ENCODE results near the gene DPH2. TPM values are rescaled to one million over a fixed set of nuclear protein-coding genes. Genes with fewer than 3 reads are reported as not detected.

The DPH2 gene
- total and polyA plus RNA-seq, 2 of the 8 experiments (the other 6 are each of a cell fraction or from before 2014, with no cell fraction given), result 64.9 to 92.1 TPM

DNA sequence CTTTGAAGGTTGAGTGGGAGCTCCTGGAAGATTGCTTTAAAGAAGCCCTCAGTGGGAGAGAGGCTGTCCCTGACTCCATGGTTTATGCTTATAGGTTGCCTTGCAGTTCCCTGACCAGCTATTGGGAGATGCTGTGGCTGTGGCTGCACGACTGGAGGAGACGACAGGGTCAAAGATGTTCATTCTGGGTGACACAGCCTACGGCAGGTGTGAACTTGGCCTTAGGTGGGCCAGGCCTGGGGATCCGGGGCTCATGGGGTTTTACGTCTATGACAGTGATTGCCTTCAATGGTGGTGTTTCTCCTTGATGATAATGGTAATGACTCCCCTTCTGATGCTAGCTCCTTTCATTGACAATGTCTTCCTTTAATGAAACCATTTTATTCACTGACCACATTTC, 692 bp downstream of the DPH2 start:
- H3K9ac ChIP-seq (replicated peaks in 1 of 4; ENCODE audit: extremely low read depth in 1 of 4, low read depth in 3 of 4, low read length in 3 of 4), result peak overlapping the region in 3 of 4 experiments; percentile 72 to 81 (median 79); a peak in 6 of 7 replicates
- TF ChIP-seq, protein P1, sequence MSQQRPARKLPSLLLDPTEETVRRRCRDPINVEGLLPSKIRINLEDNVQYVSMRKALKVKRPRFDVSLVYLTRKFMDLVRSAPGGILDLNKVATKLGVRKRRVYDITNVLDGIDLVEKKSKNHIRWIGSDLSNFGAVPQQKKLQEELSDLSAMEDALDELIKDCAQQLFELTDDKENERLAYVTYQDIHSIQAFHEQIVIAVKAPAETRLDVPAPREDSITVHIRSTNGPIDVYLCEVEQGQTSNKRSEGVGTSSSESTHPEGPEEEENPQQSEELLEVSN (IDR thresholded peaks at IDR 0.05), result no peak
- TF ChIP-seq TAF1 (IDR thresholded peaks at IDR 0.05; ENCODE audit: low read depth, low read length) (no peak), RXRA (IDR thresholded peaks at IDR 0.05; ENCODE audit: insufficient read depth, low read depth, low read length) (no peak)

More for the DNA sequence above, 692 bp downstream of the DPH2 start:
- Histone ChIP-seq H3K27ac (ENCODE audit: low read depth, low read length) (no peak overlapping the region), H3K9me3 (ENCODE audit: insufficient read depth in 2 of 2, low read depth in 1 of 2, low read length in 1 of 2) (no peaks in the 10 kb centered on the region), H4K91ac (replicated peaks; ENCODE audit: insufficient read length, low read length) (no peak overlapping the region), H4K20me1 (replicated peaks in 1 of 2; ENCODE audit: control insufficient read depth in 1 of 2, insufficient read depth in 2 of 2, low read length in 2 of 2) (peaks cover 2 to 9% of the 10 kb centered on the region in 2 experiments), H3K23ac (ENCODE audit: insufficient read length) (no peak overlapping the region), H3K4me2 (ENCODE audit: insufficient read depth in 1 of 2, low read depth in 2 of 2, low read length in 2 of 2) (peak overlapping the region; percentile 69 to 85), H3K4me1 (replicated peaks in 1 of 4; ENCODE audit: control insufficient read depth in 3 of 4, insufficient read depth in 4 of 4, low read length in 3 of 4) (peaks cover 0 to 11% (median 6%) of the 10 kb centered on the region in 4 experiments; a peak in 5 of 7 replicates), H3K4me3 (ENCODE audit: extremely low read depth in 1 of 4, insufficient read depth in 2 of 4, low read depth in 3 of 4, low read length in 4 of 4) (peak overlapping the region; percentile 65 to 100 (median 97)), H3K18ac (ENCODE audit: extremely low read depth, low read length) (no peak overlapping the region), H4K8ac (ENCODE audit: extremely low read depth, insufficient read depth, low read length) (peak overlapping the region; percentile 84), H2BK15ac (ENCODE audit: low read length) (no peak overlapping the region; the same call in 1 of the 2 replicates), H2AK5ac (ENCODE audit: low read depth, low read length) (no peak overlapping the region), H3K56ac (replicated peaks; ENCODE audit: insufficient read length, low read depth, low read length) (no peak overlapping the region), H3K79me2 (ENCODE audit: control insufficient read depth in 1 of 2, insufficient read depth in 2 of 2, low read length in 2 of 2) (peaks cover 0 to 15% of the 10 kb centered on the region in 2 experiments; a peak in 2 of 4 replicates), H2BK5ac (ENCODE audit: low read depth, low read length) (no peak overlapping the region; the same call in 1 of the 2 replicates), H3K36me3 (ENCODE audit: control insufficient read depth in 2 of 4, insufficient read depth in 4 of 4, low read length in 3 of 4) (peaks cover 0 to 14% (median 8%) of the 10 kb centered on the region in 4 experiments; a peak in 4 of 8 replicates), H3K14ac (ENCODE audit: insufficient read length) (no peak overlapping the region), H2BK20ac (ENCODE audit: low read length) (no peak overlapping the region), H3K4ac (replicated peaks; ENCODE audit: insufficient read length, low read depth, low read length) (no peak overlapping the region), H2BK12ac (ENCODE audit: low read depth, low read length) (no peak overlapping the region), H3K79me1 (ENCODE audit: low read depth, low read length) (0 out of 2 replicates have a peak, but pooled peaks cover 4% of the 10 kb centered on the region), H2BK120ac (replicated peaks; ENCODE audit: low read depth, low read length) (no peak overlapping the region), H4K5ac (ENCODE audit: insufficient read length, low read depth, low read length) (no peak overlapping the region), H3K23me2 (ENCODE audit: low read depth, low read length) (peaks cover 18% of the 10 kb centered on the region), H3K27me3 (replicated peaks in 1 of 4; ENCODE audit: control insufficient read depth in 3 of 4, extremely low read depth in 1 of 4, insufficient read depth in 3 of 4, low read length in 3 of 4) (no peaks in the 10 kb centered on the region), H2AFZ (ENCODE audit: low read length) (no peak overlapping the region)
- DNase-seq (ENCODE audit: low read depth in 1 of 2, low spot score in 2 of 2) (no peak), FAIRE-seq (no peak)
- ChIA-PET CTCF (ENCODE audit: partially characterized antibody) (interaction anchor here (0.7 to 9.2 kb wide), 12 partner anchors 8 to 206 kb away, joined by 3 to 79 read pairs (median 6); partner anchors contain the start of genes IPO13 and SLC6A9), POLR2A (ENCODE audit: partially characterized antibody) (interaction anchor here (0.7 to 12.9 kb wide), 7 partner anchors 8 to 23 kb away, joined by 3 to 189 read pairs (median 6); partner anchors contain the start of genes CCDC24 and IPO13)
- 59% methylated on average over 5 of the region's 5 CpGs; no CpG with 5 or more reads in 1 of the 2 experiments for WGBS, 2 experiments (ENCODE audit: extremely low coverage in 1 of 2, insufficient coverage in 1 of 2, insufficient read length in 1 of 2, insufficient replicate concordance in 2 of 2, low coverage in 1 of 2, low lambda C conversion rate in 2 of 2, missing lambda C conversion rate in 1 of 2)

Measured in H1 (cell line).